CD4-positive, CD25-positive, alpha-beta regulatory T cell (primary cell): ENCODE data around the gene PCDHA10. TPM values are rescaled to one million over a fixed set of nuclear protein-coding genes. Genes with fewer than 3 reads are reported as not detected.
A peak's percentile ranks its signal among the peaks of the same experiment; 100 is the strongest.
"Not testable (repeated sequence)": the region's sequence is repeated elsewhere in the genome, so short reads cannot be mapped to it uniquely, and the experiment has no call there.

Experiments used
- ATAC-seq, 2 donors: fragments of 150-1000 bp; cut with Tn5 transposase; one replicate each; pipeline ENCODE4 v1.10.0; 2021; ENCODE audit warnings: low read depth in 2 of 2, moderate number of reproducible peaks in 2 of 2, moderate library complexity in 1 of 2
- DNase-seq, 3 donors: peaks; one replicate each; pipeline versions ENCODE4 v3.0.0 to v3.0.0-alpha.2; 2012 to 2022; ENCODE audit warnings: mixed read lengths in 1 of 3
- H3K27ac ChIP-seq: one replicate; pipeline ENCODE4 v1.7.0; 2013; ENCODE audit warnings: mild to moderate bottlenecking, low read length; ENCODE audit not compliant: insufficient read depth, poor library complexity, severe bottlenecking
- H3K27me3 ChIP-seq: one replicate; pipeline ENCODE4 v1.7.0; 2013; ENCODE audit warnings: low read length; ENCODE audit not compliant: control insufficient read depth, insufficient read depth
- H3K36me3 ChIP-seq: one replicate; pipeline ENCODE4 v1.7.0; 2013; ENCODE audit warnings: mild to moderate bottlenecking, low read length, moderate library complexity; ENCODE audit not compliant: control insufficient read depth, insufficient read depth
- H3K4me1 ChIP-seq: 2 replicates; pipeline ENCODE4 v1.7.0; 2013; ENCODE audit warnings: mild to moderate bottlenecking, low read length; ENCODE audit not compliant: insufficient read depth, control insufficient read depth, poor library complexity, severe bottlenecking
- H3K4me3 ChIP-seq: one replicate; pipeline ENCODE4 v1.7.0; 2013; ENCODE audit warnings: low read depth, mild to moderate bottlenecking, low read length, moderate library complexity
- H3K9me3 ChIP-seq, 2 experiments: 1 replicate in 1 of 2; 2 replicates in 1 of 2; pipeline ENCODE4 v1.7.0; 2013; ENCODE audit warnings: low read length in 2 of 2, mild to moderate bottlenecking in 1 of 2, moderate library complexity in 1 of 2; ENCODE audit not compliant: control insufficient read depth in 2 of 2
- H3K27ac Mint-ChIP-seq, 3 donors: one replicate each; pipeline ENCODE4 v1.8.0; 2020 to 2022; ENCODE audit warnings: mild to moderate bottlenecking in 3 of 3, mixed read lengths in 3 of 3, moderate library complexity in 2 of 3
- H3K27me3 Mint-ChIP-seq: one replicate; pipeline ENCODE4 v1.8.0; 2022; ENCODE audit warnings: mild to moderate bottlenecking, mixed read lengths
- H3K36me3 Mint-ChIP-seq: one replicate; pipeline ENCODE4 v1.8.0; 2020; ENCODE audit warnings: mixed read lengths
- H3K4me1 Mint-ChIP-seq, 4 donors: one replicate each; pipeline ENCODE4 v1.8.0; 2020 to 2022; ENCODE audit warnings: mixed read lengths in 4 of 4, mild to moderate bottlenecking in 1 of 4
- H3K4me3 Mint-ChIP-seq, 4 donors: one replicate each; pipeline ENCODE4 v1.8.0; 2020 to 2022; ENCODE audit warnings: mild to moderate bottlenecking in 4 of 4, mixed read lengths in 4 of 4, moderate library complexity in 3 of 4
- H3K9me3 Mint-ChIP-seq, 7 donors: one replicate each; pipeline ENCODE4 v1.8.0; 2020 to 2022; ENCODE audit warnings: mixed read lengths in 7 of 7, mild to moderate bottlenecking in 3 of 7, moderate library complexity in 2 of 7
- polyA plus RNA-seq, 4 donors: library from polyadenylated mRNA; unstranded; fragments of 300-500 nt; fragmentation: Illumina TruSeq; gene quantifications; one replicate each; pipeline ENCODE4 v1.2.3, GENCODE V29; 2021
- total RNA-seq: library from RNA; stranded (reverse); gene quantifications from one replicate; pipeline ENCODE4 v1.2.3, GENCODE V29; 2022

PCDHA10 gene
- not detected for total RNA-seq
- not detected for polyA plus RNA-seq

GRCh38 chr5:140855772-140856674 is at the start of gene PCDHA10:
Gene PCDHA10, plus strand, starts transcription at chr5:140855897. Its CDS starts 152 bp downstream, at chr5:140856049.
- H3K4me1 ChIP-seq = no peaks in the 10 kb centered on the region
- H3K27ac Mint-ChIP-seq = peak within 1 kb of the TSS in 1 of 3 donors; percentile 66

GRCh38 chr5:140806834-140807775 is 48.6 kb upstream of the PCDHA10 start, which contains the start of gene PCDHA4:
Gene PCDHA4, plus strand, starts transcription at chr5:140807068.
- peaks cover 8 to 36% of the 10 kb centered on the region in 2 experiments for H3K9me3 ChIP-seq
- H3K9me3 Mint-ChIP-seq = peaks cover 0 to 48% (median 14%) of the 10 kb centered on the region in 7 donors

More at GRCh38 chr5:140855772-140856674, at the start of gene PCDHA10:
- Mint-ChIP-seq H3K4me3 (no peak within 1 kb of the TSS), H3K27me3 (no peaks in the 10 kb centered on the region), H3K9me3 (peaks cover 0 to 29% (median 4%) of the 10 kb centered on the region in 7 donors), H3K4me1 (no peaks in the 10 kb centered on the region), H3K36me3 (no peaks in the 10 kb centered on the region)
- Histone ChIP-seq H3K4me3 (no peak within 1 kb of the TSS), H3K27ac (no peak within 1 kb of the TSS), H3K27me3 (no peaks in the 10 kb centered on the region), H3K9me3 (peaks cover 9 to 11% of the 10 kb centered on the region in 2 experiments), H3K36me3 (no peaks in the 10 kb centered on the region)
- no peak for ATAC-seq
- no peak for DNase-seq

DNA sequence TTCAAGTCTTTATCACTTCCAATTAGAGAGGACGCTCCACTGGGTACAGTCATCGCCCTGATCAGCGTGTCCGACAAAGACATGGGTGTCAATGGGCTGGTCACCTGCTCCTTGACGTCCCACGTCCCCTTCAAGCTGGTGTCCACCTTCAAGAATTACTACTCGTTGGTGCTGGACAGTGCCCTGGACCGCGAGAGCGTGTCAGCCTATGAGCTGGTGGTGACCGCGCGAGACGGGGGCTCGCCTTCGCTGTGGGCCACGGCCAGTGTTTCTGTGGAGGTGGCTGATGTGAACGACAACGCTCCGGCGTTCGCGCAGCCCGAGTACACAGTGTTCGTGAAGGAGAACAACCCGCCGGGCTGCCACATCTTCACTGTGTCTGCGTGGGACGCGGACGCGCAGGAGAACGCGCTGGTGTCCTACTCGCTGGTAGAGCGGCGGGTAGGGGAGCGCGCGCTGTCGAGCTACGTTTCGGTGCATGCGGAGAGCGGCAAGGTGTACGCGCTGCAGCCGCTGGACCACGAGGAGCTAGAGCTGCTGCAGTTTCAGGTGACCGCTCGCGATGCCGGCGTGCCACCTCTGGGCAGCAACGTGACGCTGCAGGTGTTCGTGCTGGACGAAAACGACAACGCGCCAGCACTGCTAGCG is 47.3 kb upstream of the PCDHA10 start:
- peaks cover under 1 to 51% (median 14%) of the 10 kb centered on the region in 7 donors for H3K9me3 Mint-ChIP-seq
- not testable (repeated sequence) for H3K27ac Mint-ChIP-seq, H3K36me3 ChIP-seq, H3K27ac ChIP-seq, H3K4me1 Mint-ChIP-seq, ATAC-seq, H3K4me3 ChIP-seq, H3K4me1 ChIP-seq, H3K36me3 Mint-ChIP-seq, H3K27me3 ChIP-seq, DNase-seq, H3K4me3 Mint-ChIP-seq
- peaks cover 12% of the 10 kb centered on the region for H3K27me3 Mint-ChIP-seq
- H3K9me3 ChIP-seq = peaks cover 10 to 26% of the 10 kb centered on the region in 2 experiments

More at GRCh38 chr5:140806834-140807775, 48.6 kb upstream of the PCDHA10 start, which contains the start of gene PCDHA4:
- no peak within 1 kb of the TSS for H3K27ac ChIP-seq
- H3K27me3 ChIP-seq = peaks cover 3% of the 10 kb centered on the region
- ATAC-seq (no peak), DNase-seq (peak in 1 of 3 donors; percentile 8)
- H3K4me3 ChIP-seq = no peak within 1 kb of the TSS
- Mint-ChIP-seq H3K27ac (no peak within 1 kb of the TSS), H3K4me3 (no peak within 1 kb of the TSS), H3K36me3 (no peaks in the 10 kb centered on the region), H3K27me3 (peaks cover 12% of the 10 kb centered on the region), H3K4me1 (no peaks in the 10 kb centered on the region)
- H3K36me3 ChIP-seq = no peaks in the 10 kb centered on the region
- H3K4me1 ChIP-seq = no peaks in the 10 kb centered on the region

GRCh38 chr5:140808889-140809291 is 46.8 kb upstream of the PCDHA10 start:
- H3K27me3 ChIP-seq = peaks cover 3% of the 10 kb centered on the region
- no peak for ATAC-seq
- Mint-ChIP-seq H3K4me1 (no peaks in the 10 kb centered on the region), H3K4me3 (no peak overlapping the region), H3K27ac (no peak overlapping the region), H3K27me3 (peaks cover 12% of the 10 kb centered on the region), H3K9me3 (peaks cover 1 to 47% (median 15%) of the 10 kb centered on the region in 7 donors), H3K36me3 (no peaks in the 10 kb centered on the region)
- no peak overlapping the region for H3K4me3 ChIP-seq
- no peaks in the 10 kb centered on the region for H3K4me1 ChIP-seq
- no peaks in the 10 kb centered on the region for H3K36me3 ChIP-seq
- H3K27ac ChIP-seq = no peak overlapping the region
- H3K9me3 ChIP-seq = peaks cover 10 to 25% of the 10 kb centered on the region in 2 experiments
- no peak for DNase-seq

DNA sequence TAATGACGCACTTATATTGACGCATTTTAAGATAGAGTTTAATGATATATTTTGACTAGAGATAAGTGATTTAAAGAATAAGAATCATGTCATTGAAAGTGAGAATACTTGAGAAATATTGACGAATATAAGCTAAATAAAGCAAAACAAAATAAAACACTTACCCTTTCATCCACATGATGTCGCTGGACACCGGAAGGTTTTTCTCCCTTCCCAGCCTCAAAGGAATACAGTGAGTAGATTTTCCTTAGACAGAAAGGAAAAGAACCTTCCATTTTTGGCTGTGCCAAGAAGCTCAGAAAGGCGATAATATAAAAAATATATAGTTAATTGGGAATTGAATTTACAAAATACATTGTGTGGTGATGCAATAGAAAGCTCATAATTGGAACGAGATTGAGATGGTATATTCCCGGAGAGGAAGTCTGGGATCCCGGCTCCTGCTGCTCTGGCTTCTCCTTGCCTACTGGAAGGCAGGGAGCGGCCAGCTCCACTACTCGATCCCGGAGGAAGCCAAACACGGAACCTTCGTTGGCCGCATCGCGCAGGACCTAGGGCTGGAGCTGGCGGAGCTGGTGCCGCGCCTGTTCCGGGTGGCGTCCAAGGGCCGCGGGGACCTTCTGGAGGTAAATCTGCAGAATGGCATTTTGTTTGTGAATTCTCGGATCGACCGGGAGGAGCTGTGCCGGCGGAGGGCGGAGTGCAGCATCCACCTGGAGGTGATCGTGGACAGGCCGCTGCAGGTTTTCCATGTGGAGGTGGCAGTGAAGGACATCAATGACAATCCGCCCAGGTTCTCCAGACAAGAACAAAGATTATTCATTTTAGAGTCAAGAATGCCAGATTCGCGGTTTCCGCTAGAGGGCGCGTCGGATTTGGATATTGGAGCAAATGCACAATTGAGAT is 34.1 kb upstream of the PCDHA10 start, which contains the start of gene PCDHA5:
TSS of gene PCDHA5 (plus strand) at position 239 of the 906 bp plus-strand sequence.
- H3K4me1 Mint-ChIP-seq = no peaks in the 10 kb centered on the region
- Histone ChIP-seq H3K36me3 (no peaks in the 10 kb centered on the region), H3K27ac (no peak within 1 kb of the TSS), H3K4me1 (no peaks in the 10 kb centered on the region), H3K27me3 (no peaks in the 10 kb centered on the region), H3K4me3 (no peak within 1 kb of the TSS), H3K9me3 (peaks cover 19 to 25% of the 10 kb centered on the region in 2 experiments)
- no peaks in the 10 kb centered on the region for H3K27me3 Mint-ChIP-seq
- H3K27ac Mint-ChIP-seq = no peak within 1 kb of the TSS
- no peak within 1 kb of the TSS for H3K4me3 Mint-ChIP-seq
- DNase-seq (peak in 1 of 3 donors; percentile 28), ATAC-seq (no peak)
- H3K36me3 Mint-ChIP-seq = no peaks in the 10 kb centered on the region
- H3K9me3 Mint-ChIP-seq = peaks cover 0 to 19% (median 4%) of the 10 kb centered on the region in 7 donors

GRCh38 chr5:140822281-140822629 is 33.4 kb upstream of the PCDHA10 start:
- Histone ChIP-seq H3K4me3 (no peak overlapping the region), H3K9me3 (peaks cover 17 to 30% of the 10 kb centered on the region in 2 experiments), H3K36me3 (no peaks in the 10 kb centered on the region), H3K27me3 (no peaks in the 10 kb centered on the region), H3K4me1 (no peaks in the 10 kb centered on the region), H3K27ac (no peak overlapping the region)
- ATAC-seq (no peak), DNase-seq (no peak)
- Mint-ChIP-seq H3K36me3 (no peaks in the 10 kb centered on the region), H3K4me1 (no peaks in the 10 kb centered on the region), H3K4me3 (no peak overlapping the region), H3K27me3 (no peaks in the 10 kb centered on the region), H3K9me3 (peaks cover 0 to 25% (median 4%) of the 10 kb centered on the region in 7 donors), H3K27ac (no peak overlapping the region)
